ENCODE results near the gene LARGE1.

The LARGE1 gene

DNA sequence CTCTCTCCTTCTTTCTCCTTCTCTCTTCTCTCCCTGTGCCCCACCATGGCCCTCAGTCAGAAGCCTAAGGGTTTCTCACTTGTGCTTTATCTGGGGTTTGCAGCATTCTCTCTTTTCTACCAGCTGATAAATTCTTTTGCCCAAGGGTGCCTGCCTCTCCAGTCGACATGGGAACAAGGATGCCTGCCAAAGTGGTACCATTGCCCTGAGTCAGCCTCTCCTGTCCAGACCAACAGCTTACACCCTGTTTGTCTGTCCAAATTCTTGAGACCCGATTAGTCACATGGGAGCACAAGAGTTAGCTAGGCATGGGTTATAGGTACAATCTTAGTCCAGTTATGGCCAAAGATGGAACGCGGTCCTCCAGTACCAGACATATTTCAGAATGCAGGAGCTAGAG lies 242.7 kb downstream of the LARGE1 start:
- no peak for DNase-seq (ENCODE audit: extremely low read depth in 1 of 2, low read depth in 1 of 2)

DNA sequence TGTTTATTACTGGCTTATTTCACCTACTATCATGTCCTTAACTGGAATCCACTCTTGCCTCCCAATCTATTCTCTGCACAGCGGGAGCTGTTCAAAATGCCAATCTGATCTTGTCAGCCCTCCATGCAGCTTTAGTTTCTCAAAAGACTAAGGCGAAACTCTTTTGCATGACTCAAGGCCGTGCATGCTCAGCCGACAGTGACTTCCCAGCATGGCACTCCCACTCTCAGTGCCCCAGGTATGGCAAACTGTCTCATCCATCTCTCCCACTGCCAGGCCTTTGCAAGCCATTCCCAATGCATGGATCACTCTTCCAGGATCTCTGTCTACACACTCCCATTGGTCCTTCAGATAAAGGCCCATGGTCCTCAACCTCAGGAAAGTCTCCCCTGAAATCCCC lies 245.9 kb downstream of the LARGE1 start:
- no peak for DNase-seq (ENCODE audit: extremely low read depth in 1 of 2, low read depth in 1 of 2)

DNA sequence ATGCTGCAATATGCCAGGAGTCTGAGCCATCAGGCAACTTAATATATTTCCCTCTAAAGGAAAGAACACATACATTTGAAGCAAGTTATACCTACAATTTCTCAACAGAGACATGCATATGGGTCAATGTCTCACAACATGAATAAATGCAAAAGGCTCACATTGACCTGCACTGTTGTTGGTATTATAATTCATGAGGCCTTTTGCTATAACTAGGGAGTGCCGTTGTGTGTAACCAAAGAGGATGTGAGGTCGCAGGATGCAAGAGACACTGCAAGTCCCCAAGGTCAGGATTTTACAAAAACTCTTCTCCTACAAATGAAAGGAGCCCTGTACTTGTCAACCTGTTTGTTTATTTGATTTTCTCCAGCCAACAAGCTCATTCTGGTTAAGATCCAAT lies 250.5 kb downstream of the LARGE1 start:
- DNase-seq (ENCODE audit: extremely low read depth in 1 of 2, low read depth in 1 of 2) = no peak

DNA sequence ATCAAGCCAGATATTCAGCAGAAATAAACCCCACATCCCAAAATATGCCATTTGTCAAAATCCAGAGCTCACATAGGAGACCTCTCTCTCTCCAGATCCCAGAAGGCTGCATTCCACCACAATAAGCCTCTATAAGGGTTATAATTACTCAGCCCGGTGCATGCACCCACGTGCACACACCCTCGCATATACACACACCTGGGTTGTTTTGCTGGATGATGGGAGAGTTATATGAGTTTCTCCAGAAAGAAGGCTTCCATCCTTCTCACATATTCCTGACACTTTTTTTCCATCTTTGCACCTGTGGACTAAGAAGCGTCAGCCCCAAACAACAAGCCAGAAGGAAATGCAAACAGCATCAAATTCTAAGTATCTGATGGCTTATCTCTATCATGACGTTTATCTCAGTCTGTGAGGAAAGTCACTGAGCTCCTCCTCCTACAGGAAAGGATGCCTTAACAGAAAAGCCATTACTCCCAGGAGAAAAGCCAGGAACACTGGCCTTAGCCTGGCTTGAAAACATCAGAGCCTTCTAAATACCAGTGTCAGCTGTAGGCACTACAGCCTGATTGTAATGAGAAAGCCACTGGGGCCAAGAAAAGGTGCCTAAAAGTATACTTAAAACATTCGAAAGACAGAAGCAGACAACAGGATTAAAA lies 253.2 kb downstream of the LARGE1 start:
- DNase-seq (ENCODE audit: extremely low read depth in 1 of 2, low read depth in 1 of 2) = no peak

DNA sequence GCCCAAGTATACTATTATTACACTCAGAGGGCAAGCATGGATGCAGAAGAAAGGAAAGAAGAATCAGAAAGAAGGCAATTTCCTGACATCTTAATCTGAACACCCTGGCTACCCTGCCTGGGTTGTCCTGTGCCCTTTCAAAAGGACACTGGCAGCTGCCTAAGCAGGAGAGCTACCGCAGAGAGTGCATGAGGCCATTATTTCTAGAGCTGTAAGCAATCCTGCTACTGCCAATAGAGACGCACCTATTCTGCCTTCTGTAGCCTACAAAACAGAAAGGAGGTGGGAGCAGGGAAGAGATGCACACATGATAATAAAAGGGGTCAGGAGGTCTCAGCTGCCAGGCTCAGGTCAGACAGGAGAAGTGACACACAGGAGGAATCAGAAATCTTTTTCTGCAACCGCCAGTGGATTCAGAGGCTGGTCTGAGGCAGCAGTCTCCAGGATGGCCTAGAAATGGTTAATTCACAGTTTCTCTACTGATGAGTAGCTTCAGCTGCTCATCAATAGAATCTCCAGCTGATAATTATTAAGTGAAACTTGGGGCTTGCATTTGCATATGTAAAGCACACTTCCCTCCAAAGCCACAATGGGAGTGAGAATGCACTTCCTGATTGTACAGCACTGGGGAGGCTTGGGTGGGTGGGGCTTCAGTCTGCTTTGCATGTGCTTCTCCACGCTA lies 253.9 kb downstream of the LARGE1 start:
- no peak for DNase-seq (ENCODE audit: extremely low read depth in 1 of 2, low read depth in 1 of 2)

DNA sequence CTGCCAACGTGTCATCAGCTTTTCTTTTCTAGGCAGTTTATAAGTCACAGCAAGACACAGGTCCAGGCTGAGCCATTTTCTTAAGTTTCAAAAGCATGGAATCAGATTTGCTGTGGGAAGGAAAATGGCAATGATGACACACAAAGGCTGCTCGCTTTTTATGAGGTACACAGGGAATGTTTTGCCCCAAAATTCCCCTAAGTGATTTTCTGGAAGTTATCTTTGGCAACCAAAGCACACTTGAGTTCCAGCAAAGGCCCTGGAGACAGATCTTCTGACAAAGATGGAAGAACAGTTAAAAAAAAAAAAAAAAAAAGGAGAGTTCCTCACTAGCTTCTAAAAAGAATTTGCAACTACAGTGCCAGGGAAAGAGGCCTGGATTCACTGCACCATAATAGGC lies 260.8 kb downstream of the LARGE1 start:
- no peak for DNase-seq (ENCODE audit: extremely low read depth in 1 of 2, low read depth in 1 of 2)

DNA sequence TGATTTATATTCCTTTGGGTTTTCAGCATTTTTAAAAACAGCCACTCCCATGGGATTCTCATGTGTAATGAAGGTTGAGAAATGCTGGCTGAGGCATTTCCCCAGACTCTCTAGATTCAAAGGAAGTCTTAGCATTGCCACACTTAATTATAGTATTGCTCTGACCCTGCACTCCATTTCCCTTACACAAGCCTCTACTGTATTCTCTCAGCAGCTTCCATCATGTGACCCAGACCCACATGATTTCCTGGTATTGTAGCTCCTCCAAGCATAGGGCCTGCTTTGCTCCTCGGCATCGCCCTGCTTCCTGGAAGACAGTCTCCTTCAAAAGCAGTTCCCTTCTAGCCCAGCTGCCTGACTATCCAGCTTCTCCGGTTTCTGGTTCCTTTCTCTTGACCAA lies 261.5 kb downstream of the LARGE1 start:
- no peak for DNase-seq (ENCODE audit: extremely low read depth in 1 of 2, low read depth in 1 of 2)

DNA sequence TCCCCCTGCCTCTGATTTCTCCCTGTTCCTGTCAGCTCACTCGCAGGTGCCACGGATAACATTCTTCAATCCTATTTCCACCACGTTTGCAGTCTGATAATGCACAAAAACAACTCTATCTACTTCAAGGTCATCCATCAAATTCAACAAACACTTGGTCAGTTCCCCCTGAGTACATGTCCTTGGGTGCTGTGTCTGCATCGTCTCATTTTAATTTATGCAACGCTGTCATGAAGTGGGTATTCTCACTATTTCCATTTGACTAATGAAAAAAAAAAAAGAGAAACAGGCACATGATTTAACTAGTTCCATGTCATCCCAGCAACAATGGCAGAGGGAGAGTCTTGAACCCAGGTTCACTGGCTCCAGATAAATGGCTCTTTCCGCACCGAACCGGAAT lies 262.6 kb downstream of the LARGE1 start:
- no peak for DNase-seq (ENCODE audit: extremely low read depth in 1 of 2, low read depth in 1 of 2)

DNA sequence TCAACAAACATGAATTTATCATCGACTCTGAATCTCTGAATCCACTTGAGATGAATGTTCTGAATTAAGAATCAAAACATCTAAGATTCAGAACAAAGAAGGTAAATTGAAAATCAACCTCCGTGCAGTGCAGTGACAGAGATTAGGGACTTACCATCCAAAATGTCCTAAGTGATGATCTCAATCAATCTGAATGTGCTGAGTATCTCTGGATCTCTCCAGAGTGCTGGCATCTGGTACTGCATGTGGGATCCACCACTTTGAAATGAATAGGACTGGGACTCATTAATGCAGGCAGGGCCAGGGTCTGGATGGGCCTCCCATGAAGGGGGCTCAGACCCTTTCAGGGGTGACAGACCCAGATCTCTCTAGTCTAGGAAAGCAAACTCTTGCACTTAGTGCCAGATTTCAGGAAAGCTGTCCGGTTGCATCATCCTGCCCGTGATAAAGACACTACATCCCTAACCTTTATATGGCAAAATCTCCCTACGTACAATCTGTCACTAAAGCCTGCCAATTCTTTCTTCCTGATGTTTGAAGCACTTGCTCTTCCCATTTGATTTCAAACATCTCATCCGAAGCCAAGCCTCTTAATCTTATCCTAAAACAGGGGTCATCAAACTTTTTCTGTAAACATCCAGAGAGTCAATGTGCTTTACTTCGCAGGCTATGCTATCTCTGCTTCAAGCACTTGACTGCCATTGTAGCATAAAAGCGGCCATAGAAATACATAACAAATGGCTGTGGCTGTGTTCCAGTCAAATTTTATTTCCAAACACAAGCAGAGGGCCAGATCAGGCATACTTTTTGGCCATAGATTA lies 263.3 kb downstream of the LARGE1 start:
- no peak for DNase-seq (ENCODE audit: extremely low read depth in 1 of 2, low read depth in 1 of 2)

DNA sequence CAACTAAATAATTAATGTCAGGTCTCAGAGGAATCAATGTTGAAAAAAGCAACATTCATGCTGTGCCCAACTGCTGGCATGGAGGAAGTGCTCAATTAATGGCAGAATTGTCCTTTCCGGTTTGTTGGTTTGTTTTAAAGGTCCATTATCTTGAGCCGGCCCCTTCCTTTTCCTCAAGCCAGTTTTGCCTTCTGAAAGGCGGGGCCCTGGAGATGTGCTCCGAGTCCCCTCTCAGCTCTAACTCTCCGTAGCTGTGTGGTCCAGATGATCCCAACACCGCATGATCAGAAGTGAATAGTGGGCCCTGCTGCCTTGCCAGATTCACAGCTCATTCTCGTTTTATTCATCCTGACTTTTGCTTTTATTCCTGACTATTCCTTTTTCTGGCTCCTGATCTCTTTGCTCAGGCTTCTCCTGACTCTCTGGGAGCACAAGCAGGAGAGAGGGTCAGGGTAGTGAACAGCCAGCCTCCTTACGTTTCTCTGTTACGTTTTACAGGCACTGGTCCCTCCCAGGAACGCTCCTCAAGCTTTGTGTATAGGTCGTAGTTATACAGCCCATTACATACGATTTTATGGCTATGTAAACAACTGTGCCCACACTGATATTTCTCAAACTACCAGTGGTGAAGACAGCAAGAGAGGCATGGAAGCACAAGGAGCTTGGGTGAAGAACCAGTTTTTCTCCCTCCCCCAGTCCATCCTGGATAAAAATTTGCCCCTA lies 265.9 kb downstream of the LARGE1 start:
- DNase-seq (ENCODE audit: extremely low read depth in 1 of 2, low read depth in 1 of 2) = no peak

DNA sequence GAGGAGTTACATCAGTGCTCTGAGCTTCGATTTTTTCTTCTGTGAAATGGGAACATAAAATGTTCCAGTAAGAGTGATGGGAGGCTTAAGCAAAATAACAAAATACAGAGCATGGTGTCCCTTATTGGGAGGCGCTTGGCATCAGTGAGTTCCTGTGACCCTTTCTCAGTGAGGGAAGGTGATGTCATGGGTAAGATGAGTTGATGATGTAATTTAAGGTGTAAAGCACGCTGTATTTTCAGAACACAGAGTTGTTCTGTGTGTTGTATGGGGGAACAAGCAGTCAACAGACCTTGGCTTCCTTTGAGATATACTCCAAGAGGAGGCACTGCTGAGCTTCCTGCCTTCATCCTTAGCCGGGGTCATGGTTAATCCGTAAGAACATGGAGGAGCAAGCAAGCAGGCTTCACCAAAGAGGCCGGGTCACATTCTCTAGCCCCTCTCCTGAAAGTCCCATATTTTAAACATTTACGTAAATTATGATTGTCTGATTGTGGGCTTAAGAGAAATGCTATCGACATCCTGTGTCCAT lies 266.7 kb downstream of the LARGE1 start:
- no peak for DNase-seq (ENCODE audit: extremely low read depth in 1 of 2, low read depth in 1 of 2)

DNA sequence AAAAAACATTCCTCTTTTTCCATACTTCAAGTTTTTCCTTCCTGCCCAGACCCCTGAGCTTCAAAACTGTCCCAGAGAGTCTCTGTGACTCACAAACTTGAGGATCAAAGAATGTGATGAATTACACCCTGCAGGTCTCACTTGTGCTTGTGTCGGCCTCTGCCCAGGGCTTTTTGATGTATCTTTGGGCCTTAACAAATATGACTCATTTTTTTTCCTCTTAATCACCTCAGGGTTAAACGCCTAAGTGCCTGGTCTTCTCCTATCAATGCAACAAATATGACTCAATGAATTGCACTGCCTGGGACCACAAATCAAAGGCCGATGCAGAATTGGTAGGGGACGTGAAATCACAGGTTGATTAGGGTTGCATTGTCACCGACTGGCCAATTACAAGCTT lies 267.7 kb downstream of the LARGE1 start:
- DNase-seq (ENCODE audit: extremely low read depth in 1 of 2, low read depth in 1 of 2) = no peak

DNA sequence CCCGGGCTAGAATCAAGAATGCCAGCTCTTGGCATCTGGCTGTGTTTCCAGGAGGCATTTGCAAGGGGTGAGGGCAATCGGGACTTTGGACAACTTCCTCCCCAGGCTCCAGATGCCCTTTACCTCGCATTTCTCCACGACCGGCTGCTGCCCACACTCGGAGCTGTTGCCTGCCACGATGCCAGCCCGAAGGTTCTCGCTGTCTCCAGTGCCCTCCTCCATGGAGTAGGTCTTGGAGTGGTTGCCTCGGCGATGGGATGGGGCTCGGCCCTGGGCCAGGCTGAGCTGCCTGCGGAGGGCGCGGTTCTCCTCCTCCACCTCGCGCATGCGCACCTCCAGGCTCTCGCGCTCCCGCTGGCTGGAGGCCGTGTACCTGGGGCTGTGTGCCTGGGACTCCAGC lies 270.0 kb downstream of the LARGE1 start:
- no peak for DNase-seq (ENCODE audit: extremely low read depth in 1 of 2, low read depth in 1 of 2)

DNA sequence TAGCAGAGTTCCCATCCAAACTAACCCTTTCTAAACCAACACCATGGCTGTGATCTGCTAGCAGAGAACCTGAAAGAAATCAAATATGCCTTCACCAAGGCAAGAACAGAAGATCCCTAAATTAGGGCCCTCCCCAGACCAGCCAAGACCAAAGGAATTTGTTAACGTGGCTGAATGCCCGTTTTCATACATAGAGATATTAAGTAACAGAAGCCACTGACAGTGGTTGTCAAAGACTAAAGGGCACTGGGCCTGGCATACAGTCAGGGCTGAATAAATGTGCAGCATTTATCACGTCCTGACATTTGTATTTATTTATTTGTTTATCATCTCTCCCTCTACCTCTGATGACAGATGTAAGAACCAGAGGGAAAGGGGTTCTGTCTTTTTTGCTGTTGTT lies 271.8 kb downstream of the LARGE1 start:
- DNase-seq (ENCODE audit: extremely low read depth in 1 of 2, low read depth in 1 of 2) = no peak

DNA sequence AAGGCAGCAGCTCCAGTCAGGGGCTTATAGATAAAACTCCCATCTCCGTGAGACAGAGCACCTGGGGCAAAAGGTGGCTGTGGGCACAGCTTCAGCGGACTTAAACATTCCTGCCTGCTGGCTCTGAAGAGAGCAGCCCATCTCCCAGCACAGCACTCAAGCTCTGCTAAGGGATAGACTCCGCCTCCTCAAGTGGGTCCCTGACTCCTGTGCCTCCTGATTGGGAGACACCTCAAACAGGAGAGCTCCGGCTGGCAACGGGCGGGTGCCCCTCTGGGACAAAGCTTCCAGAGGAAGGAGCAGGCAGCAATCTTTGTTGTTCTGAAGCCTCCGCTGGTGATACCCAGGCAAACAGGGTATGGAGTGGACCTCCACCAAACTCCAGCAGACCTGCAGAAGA lies 279.4 kb downstream of the LARGE1 start:
- DNase-seq (ENCODE audit: extremely low read depth in 1 of 2, low read depth in 1 of 2) = no peak

DNA sequence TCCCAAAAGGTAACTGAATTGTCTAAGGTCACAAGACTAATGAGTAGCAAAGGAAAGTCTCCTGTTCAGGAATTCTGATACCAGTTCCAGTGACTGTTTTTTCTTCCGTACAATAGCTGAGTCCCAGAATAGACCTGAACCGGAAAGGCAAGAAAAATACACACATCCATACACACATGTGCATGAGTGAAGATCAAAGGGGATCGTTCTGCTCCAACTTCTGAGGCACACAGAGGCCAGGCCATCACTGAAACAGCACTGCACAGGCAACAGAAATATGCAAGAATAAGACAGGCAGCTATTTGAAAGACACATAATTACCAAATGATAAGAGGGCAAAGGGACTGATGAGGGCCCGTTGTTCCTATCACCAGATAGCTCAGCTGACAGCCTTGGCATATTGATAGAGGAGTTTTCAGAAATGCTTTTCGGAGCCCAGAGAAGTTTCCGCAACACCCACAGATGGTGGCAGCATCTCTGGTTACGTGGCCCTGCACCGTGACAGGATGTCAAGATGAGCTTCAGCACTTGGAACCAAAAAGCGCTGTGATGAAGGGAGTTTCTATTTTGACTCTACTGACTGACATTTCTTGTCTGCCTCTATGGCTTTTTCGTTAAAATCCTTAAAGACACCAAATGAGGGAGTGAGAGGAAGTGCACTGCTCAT lies 280.6 kb downstream of the LARGE1 start:
- DNase-seq (ENCODE audit: extremely low read depth in 1 of 2, low read depth in 1 of 2) = no peak

DNA sequence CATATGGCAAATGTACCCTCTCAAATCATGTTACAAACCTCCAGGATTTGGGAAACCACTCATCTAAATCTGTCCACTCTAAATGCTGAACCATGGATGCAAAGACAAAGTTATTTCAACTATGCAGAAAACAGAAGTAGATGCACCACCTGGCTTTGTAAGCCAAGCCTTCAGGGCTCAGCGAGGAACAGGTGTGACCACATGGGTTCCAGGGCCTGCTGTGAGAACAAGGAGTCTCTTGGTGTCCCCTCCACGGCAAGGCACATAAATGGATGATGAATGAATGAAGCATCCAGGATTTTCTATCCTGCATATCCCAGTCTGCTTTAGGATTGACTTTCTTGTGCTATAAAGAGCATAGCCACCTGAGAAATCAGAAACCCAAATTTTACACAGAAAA lies 284.5 kb downstream of the LARGE1 start:
- no peak for DNase-seq (ENCODE audit: extremely low read depth in 1 of 2, low read depth in 1 of 2)

DNA sequence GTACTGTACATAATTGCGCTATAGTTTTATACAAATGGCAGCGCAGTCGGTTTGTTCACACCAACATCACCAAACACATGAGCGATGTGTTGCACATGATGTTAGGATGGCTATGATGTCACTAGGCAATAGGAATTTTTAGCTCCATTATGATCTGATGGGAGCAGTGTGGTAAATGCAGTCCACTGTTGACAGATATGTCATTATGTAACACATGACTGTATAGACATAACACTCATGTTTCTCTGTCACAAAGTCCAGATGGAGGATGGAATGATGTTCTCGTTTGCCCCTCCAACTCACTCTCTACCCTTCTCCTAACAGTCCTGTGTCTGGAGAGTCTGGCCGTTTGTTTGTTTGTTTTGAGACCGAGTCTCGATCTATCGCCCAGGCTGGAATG lies 288.5 kb downstream of the LARGE1 start:
- DNase-seq (ENCODE audit: extremely low read depth in 1 of 2, low read depth in 1 of 2) = no peak

DNA sequence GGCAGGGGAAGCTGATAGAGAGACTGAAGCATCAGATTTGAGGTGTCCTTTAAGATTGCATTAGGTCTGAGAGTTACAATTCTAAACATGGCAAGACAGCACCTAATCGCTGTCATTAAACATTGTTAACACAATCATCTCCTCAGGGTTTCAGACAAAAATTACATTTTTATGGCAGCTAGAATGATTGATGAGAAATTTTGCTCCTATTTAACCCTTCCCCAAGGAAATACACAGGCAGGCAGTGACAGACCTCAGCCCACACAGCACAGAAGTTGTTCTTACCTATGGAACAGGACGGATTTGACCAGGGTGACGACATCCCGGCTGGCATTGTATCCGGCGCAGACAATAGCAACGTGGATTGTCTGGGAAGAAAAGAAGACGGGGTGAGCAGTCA lies 294.3 kb downstream of the LARGE1 start:
- DNase-seq (ENCODE audit: extremely low read depth in 1 of 2, low read depth in 1 of 2) = no peak

DNA sequence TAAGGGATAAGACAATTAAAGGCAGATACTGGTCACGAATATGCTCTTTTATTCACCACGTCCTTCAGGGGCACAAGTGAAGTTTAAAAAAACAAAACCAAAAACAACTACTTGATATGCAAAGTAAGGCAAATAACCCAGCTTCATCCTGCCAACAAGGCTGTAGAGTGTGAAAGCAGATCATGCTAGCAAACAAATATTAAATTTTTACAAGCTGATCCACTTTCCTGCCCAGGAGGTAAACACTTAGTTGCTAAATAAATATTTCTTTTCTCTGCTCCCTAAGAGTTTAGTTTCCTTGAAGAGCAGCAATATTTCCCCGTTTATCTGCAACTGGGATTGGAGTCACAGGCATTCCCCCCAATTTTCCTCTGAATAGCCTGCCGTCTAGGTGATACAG lies 300.2 kb downstream of the LARGE1 start:
- no peak for DNase-seq (ENCODE audit: extremely low read depth in 1 of 2, low read depth in 1 of 2)

DNA sequence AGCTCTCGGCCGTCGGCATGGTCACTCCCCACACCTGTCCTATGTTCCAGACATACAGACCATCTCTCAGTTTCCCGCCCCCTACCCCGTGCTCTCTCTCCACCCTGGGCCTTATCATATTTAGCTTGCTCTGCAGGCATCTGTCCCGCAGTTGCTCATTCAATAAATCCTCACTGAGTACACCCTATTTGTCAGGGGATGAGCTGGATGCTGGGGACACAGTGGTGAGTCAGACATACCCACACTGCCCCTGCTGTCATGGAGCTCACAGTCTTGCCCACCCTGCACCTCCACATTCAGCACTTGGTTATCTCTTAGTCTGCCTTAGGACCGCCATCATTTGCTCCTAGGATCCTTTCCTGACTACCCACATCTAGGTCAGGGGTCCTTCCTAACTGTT lies 313.8 kb downstream of the LARGE1 start:
- no peak for DNase-seq (ENCODE audit: extremely low read depth in 1 of 2, low read depth in 1 of 2)
